OCI-M2 (cell line): Measurements from ENCODE around the gene TMEM209.
"Not testable (repeated sequence)": the region's sequence is repeated elsewhere in the genome, so short reads cannot be mapped to it uniquely, and the experiment has no call there.

ENCODE experiments used
- DNase-seq: peaks from one replicate; lab custom pipeline; 2025; ENCODE audit not compliant: unreplicated experiment; lab: John Stamatoyannopoulos, UW

Gene TMEM209

DNA sequence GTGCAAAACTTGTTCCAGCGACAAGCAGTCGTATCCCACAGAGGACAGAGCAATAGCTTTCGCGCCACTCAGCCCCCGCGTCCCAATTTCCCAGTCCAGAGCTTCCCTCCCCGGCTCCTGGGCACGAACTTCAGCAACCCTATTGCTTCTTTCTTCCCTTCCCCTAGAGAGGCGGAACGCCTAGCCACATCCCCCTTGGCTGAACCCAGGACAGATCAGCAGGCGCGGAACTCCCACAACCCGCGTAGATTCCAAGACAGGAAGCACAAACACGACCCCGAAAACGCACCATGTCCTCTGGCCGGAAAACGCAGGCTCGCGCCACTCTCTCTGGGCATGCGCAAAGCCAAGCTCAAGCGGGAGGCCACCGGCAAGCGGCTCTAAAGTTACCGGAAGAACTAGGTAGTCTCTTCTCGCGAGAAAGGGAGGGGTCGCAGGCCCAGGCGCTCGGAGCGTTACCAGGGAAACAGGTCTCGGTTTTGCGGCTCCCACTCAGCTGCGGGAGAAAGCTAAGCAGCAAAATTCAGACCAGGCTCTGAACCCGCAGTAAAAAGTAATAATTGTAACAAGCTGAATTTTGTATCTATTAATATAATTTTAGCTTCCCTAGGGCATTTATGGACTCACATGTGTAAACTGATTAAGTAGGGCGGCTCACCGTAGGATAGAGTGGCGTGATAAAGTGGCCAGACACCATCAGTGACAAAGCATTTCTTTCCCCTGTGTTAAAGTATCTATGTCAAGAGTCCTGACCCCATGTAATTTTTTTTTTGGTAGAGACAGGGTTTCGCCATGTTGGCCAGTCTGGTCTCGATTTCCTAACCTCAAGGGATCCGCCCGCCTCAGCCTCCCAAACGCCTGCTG, at the start of gene TMEM209:
Gene TMEM209 (minus strand): TSS at position 323 of the 864 bp plus-strand sequence. CDS start 31 bp downstream, at position 292.
- peak; percentile 95 for DNase-seq

DNA sequence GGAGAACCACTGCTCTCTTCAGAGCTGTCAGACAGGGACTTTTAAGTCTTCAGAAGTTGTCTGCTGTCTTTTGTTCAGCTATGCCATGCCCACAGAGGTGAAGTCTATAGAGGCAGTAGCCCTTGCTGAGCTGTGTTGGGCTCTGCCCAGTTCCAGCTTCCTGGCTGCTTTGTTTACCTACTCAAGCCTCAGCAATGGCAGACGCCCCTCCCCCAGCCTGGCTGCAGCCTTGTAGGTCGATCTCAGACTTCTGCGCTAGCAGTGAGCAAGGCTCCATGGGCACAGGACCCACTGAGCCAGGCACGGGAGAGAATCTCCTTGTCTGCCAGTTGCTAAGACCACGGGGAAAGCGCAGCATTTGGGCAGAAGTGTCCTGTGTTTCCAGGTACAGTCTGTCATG, 49.3 kb upstream of the TMEM209 start:
- no peak for DNase-seq

DNA sequence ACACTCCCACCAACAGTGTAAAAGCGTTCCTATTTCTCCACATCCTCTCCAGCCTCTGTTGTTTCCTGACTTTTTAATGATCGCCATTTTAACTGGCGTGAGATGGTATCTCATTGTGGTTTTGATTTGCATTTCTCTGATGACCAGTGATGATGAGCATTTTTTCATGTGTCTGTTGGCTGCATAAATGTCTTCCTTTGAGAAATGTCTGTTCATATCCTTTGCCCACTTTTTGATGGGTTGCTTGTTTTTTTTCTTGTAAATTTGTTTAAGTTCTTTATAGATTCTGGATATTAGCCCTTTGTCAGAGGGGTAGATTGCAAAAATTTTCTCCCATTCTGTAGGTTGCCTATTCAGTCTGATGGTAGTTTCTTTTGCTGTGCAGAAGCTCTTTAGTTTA, 44.4 kb upstream of the TMEM209 start:
- not testable (repeated sequence) for DNase-seq

DNA sequence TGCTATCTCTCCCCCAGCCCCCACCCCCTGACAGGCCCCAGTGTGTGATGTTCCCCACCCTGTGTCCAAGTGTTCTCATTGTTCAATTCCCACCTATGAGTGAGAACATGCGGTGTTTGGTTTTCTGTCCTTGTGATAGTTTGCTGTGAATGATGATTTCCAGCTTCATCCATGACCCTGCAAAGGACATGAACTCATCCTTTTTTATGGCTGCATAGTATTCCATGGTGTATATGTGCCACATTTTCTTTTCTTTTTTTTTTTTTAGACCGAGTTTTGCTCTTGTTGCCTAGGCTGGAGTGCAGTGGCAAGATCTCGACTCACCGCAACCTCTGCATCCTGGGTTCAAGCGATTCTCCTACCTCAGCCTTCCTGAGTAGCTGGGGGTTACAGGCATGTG, 43.6 kb upstream of the TMEM209 start:
- not testable (repeated sequence) for DNase-seq

DNA sequence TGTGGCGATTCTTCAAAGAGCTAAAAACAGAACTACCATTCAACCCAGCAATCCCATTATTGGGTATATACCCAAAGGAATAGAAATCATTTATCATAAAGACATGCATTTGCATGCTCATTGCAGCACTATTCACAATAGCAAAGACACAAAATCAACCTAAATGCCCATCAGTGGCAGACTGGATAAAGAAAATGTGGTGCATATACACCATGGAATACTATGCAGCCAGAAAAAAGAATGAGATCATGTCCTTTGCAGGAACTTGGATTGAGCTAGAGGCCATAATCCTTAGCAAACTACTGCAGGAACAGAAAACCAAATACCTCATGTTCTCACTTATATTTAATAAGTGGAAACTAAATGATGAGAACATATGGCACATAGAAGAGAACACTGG, 41.3 kb upstream of the TMEM209 start:
- DNase-seq = not testable (repeated sequence)

DNA sequence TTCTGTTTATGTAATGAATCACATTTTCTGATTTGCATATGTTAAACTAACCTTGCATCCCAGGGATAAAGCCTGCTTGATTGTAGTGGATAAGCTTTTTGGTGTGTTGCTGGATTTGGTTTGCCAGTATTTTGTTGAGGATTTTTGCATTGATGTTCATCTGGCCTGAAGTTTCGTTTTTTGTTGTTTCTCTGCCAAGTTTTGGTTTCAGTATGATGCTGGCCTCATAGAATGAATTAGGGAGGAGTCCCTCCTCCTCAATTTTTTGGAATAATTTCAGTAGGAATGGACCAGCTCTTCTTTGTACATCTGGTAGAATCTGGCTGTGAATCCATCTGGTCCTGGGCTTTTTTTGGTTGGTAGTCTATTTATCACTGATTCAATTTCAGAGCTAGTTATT, 38.3 kb upstream of the TMEM209 start:
- not testable (repeated sequence) for DNase-seq

DNA sequence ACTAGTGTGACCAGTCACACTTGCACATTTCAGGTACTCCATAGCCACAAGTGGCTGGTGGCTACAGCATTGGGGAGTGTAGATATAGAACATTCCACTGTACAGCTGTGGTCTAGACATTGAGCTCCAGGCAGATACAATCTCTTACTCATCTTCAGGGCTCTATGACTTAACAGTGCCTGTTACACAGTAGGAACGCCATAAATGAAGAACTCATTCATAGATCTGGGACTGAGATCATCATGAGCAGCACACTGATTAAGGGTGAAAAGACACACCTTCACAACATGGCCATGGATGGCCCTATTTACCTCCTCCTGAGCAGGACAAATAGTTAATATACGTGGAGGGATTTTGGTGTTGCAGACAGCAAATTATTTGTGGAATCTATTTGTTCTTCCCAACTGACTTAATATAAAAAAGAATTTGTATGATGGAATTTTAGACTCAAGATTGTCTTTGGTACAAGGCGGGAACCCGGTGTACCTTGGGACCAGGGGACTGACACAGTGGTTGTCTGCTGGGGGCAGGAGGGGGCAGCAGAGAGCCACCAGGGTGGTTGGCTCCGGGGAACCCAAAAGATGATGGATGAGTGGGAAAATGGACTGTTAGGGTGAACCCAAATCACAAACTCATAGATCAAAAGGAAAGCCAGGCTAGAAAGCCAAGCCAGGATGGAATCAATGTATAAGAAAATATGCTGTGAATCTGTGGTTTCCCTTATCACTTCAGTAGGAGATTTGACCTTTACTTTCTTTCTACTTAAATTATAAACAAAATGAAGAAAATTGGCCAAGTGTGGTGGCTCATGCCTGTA, 37.2 kb upstream of the TMEM209 start:
- DNase-seq = peak; percentile 33

DNA sequence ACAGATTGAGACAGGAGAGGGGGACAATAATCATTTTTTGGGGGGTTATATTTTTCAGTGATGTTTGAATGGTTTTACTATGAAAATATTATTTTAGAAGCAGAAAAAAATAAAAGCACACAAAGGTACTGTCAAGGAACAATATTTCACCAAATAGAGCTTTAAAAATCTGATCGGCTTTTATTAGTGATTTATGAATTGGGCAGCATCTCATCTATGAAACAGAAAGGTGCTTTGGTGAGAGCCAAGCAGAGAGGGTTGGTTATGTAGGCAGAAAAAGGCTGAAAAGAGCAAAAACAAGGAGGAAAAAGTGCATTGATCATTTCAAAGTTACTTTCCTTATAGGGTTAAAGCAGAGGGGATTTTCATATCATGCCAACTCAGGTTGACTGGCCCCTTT, 35.0 kb upstream of the TMEM209 start:
- no peak for DNase-seq

DNA sequence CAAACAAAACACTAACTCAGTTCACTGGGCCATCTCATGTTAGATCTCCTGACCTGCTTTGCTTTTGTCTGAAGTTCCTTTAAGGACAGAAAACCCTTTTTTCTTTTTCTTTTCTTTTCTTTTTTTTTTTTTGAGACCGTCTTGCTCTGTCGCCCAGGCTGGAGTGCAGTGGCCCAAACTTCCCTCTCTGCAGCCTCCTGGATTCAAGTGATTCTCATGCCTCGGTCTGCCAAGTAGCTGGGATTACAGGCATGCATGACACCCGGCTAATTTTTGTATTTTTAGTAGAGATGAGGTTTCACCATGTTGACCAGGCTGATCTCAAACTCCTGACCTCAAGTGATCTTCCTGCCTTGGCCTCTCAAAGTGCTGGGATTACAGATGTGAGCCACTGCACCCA, 31.2 kb upstream of the TMEM209 start:
- not testable (repeated sequence) for DNase-seq

DNA sequence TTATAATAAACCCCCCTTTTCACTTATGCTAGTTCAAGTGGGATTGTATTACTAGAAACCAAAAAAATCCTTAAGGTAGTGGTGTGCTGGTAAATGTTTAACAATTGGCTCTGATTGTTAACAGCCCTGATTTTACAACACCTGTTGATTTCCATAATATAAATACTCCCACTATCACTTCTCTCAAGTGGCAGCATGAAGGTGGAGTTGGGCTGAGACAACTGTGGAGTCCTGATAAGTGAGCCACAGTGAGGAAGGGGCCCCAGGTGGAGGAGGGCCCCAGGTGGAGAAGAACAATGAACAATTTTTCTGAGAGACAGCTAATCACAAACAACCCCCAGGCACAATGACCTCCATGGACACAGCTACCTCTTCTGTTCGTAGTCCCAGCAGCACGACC, 28.9 kb upstream of the TMEM209 start:
- no peak for DNase-seq

DNA sequence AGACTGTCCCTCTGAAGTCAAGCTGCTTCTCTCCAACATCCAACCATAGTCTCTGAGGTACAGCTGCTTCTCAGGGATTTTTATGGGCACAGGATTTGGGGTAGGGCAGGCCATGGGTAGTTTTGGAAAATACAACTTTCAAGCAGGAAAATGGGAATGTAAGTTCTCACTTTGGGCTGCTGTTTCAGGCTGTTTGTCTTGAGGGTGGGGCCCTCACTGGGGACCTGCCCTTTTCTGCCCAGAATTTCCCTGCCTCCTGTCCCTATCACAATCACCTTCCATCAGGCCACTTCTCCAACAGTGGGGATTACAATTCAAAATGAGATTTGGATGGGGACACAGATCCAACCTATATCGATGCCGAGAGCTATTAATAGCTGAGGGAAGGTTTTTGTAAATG, 27.0 kb upstream of the TMEM209 start:
- no peak for DNase-seq

DNA sequence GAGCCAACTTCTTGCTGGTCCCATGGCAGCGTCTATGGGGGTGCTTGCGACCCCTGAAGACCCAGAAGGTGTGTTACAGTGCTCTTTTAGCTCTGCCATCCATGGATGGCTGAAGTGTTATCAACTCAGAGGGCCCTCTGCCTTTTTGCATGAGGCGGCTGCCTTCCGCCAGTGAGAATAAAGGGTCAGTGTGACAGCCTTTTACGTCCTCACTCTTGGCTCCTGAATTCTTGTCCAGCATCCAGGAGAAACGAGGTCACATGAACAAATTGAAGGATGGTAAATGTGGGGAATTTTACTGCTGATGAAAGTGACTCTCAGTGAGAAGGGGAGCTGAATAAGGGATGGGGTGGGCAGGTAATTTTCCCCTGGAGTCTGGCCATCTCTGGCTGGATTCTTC, 26.6 kb upstream of the TMEM209 start:
- no peak for DNase-seq

DNA sequence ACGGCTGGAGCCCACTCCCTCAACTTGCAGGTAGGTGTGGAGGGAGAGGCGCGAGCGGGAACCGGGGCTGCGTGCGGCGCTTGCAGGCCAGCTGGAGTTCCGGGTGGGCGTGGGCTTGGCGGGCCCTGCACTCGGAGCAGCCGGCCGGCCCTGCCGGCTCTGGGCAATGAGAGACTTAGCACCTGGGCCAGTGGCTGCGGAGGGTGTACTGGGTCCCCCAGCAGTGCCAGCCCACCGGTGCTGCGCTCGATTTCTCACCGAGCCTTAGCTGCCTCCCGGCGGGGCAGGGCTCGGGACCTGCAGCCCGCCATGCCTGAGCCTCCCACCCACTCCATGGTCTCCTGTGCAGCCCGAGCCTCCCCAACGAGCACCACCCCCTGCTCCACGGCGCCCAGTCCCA, 24.8 kb upstream of the TMEM209 start:
- not testable (repeated sequence) for DNase-seq

DNA sequence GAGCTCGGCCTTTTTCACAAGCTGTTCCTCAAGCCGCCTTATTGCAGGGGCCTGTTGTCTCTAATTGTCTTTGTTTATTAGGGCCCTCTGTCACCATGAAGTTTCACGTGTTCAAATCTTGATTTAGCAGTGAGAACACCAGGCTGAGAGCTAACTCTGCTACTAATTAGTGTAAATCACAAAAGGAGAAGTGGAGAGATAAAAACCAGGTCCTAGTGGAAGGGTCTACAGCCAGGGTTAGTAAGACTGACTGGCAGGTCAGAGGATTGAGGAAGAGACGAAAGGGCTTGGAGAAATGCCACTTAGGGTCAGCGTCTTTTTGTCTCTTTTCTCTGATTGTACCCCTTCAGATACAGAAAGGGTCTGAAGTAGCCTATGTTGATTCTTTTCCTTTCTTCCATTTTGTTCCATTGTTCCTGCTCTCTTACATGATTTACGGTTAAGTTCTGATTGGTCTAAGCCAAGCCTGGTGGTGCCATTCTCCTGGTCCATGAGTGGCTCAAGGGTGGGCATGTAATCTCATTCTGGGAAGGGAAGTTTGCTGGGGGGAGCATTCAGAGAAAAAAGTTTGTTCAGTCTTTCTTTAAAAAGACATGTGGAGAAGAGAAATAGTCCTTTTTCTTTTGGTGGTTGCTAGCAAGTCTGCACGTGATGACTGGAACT, 23.8 kb upstream of the TMEM209 start:
- DNase-seq = no peak

DNA sequence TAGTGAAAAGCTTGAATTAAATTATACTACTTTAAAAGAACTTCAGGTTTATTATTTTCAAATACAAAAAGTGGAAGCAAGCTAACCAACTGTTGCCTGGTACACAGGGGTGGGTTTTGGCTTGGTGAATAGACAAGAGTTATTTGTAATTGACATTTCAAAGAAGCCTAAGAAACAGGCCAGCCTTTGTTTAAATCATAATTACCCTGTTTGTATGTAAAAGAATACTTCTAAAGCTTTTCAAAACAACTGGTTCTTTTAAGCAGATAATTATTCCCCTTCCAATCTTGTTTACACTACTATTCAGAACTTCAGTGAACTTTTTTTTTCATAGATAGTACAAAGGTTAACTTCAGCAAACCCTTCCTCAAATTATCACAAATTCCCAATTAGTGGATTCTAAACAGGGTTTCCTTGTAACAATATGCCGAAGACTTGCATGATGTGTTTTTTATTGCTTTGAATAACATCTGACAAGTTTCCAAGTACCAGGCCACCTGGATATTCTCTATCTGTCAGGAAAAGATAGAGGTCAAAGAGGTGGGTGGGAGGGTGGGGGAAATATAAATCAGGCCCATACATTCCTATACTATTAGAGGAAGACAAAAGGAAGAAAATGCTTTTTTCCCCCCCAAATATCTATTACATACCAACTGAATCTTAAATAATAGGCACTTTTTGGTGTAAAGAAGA, 22.8 kb upstream of the TMEM209 start:
- no peak for DNase-seq

DNA sequence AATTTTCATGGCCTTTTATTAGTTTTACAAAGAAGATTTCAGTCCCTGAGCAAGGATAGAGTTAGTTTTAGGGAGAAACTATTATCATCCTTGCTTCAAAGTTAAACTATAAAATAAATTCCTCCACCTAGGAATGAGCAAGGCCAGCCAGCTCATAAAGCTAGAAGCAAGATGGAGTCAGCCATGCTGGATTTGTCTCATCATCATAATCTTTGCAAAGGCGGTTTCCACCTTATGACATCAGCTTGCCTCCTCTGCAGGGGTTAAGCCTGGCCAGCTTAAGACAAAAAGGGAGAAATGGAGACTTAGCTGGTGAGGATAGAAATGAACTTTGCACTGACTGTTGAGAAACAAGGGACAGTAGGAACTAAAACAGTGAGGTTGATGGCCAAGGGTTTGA, 21.1 kb upstream of the TMEM209 start:
- DNase-seq = no peak

DNA sequence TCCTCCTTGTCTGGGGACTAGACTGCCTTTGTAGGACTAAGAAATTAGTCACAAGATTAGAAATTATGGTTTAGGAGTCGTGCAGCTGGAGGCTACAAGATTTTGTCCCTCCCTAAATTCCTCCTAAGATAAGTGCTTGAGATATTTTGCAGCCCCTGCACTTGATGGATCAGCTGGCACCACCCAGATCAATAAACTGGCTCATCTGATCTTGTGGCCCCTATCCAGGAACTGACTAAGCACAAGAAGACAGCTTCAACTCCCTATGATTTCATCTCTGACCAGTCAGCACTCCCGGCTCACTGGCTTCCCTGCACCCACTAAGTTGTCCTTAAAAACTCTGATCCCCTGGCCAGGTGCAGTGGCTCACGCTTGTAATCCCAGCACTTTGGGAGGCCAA, 19.7 kb upstream of the TMEM209 start:
- DNase-seq = not testable (repeated sequence)

DNA sequence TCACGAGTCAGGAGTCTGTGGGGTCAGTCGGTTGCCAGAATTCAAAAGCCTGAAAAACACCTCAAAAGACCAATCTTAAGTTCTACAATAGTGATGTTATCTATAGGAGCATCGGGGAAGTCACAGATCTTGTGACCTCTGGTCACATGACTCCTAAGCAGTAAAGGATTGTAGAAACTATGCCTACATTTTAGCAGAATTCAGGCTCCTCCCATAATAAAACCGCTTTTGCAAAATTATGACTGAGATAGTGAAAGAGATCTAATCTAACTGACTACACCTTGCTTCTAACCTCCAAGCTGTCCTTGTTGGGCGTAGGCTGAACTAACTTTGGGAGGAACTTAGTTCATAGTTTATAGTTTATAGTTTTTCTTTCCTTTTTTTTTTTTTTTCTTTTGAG, 19.0 kb upstream of the TMEM209 start:
- DNase-seq = no peak

DNA sequence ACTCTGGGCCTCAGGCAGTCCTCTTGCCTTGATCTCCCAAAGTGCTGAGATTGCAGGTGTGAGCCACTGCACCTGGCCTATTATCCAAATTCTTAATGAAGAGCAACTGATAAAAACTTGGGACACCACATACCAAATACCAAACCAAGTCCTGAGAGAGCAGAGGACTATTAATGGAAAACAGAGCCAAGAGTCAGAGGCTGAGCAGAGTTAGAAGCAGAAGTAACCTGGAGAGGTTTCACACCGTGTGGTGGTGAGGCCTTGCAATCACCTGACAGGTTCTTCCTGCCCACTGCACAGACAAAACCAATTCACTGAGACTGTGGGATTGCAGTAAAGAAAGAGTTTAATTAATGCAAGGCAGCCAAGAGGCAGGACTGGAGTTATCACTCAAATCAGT, 18.4 kb upstream of the TMEM209 start:
- DNase-seq = no peak

DNA sequence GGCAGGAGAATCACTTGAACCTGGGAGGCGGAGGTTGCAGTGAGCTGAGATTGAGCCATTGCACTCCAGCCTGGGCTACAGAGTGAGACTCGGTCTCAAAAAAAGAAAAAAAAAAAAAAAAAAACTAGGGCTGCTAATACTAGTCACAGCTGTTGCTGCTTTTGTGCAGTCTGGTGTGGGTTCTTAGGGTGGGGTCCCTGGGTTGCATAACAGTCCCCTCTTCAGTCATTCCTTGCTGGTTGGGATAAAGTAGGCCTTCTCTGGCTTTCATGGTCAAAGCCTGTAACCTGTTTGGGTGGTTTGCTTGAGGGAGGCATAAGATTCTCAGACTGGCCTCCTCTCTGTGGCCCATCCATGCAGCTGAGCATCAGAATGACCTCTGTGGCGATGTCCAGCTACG, 16.5 kb upstream of the TMEM209 start:
- no peak for DNase-seq

DNA sequence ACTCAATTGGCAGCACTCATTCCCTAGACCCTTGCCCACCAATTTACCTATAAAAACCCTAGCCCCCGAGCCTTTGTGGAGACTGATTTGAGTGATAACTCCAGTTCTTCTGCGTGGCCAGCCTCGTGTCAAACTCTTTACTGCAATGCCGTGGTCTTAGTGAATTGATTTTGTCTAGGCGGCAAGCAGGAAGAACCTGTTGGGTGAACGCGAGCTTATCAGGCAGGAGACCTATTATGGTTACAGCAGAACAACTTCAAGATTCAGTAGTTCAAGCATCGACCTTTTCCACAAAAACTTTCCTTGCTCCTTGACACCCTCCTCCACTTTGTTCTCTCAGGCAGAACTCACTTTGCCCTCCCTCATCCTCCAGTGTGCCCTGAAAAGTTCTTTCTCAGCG, 14.7 kb upstream of the TMEM209 start:
- no peak for DNase-seq
